ENCODE results near the gene PCYOX1L.

GRCh38 chr5:149360272-149360671, 2.4 kb downstream of the PCYOX1L start:
- TF ChIP-seq ELK1 (IDR thresholded peaks at IDR 0.05; ENCODE audit: low read depth, low read length) = no peak
- TF ChIP-seq EP300 (IDR thresholded peaks at IDR 0.05) = no peak
- TF ChIP-seq MAX (IDR thresholded peaks at IDR 0.05) = no peak
- no peak for TF ChIP-seq CTCF (IDR thresholded peaks at IDR 0.05)
- no peak for TF ChIP-seq REST (IDR thresholded peaks at IDR 0.05)
- TF ChIP-seq POLR2A (IDR thresholded peaks at IDR 0.05; ENCODE audit: low read length) = no peak
- no peak for TF ChIP-seq SMC3 (IDR thresholded peaks at IDR 0.05)
